ENCODE data around the gene IFNB1.

DNA sequence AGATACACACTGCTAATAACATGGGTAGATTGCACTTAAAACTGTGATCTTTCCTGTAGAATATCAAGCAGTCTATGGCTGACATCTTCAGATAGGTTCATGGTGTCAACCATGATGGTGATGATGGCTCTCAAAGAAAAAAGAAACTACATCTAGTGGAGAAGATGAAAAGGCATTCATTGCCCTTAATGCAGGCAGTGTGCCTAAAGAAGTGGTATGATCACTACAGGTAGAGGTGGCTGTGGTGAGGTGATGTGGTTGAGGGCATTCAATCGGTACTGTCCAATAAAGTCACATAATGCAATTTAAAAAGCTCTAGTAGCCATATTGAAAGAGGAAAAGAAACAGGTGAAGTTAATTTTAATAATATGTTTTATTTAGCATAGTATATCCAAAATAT, 3.1 kb upstream of the IFNB1 start:
- TF ChIP-seq POLR2A (IDR thresholded peaks at IDR 0.05): no peak
- TF ChIP-seq, protein P1, sequence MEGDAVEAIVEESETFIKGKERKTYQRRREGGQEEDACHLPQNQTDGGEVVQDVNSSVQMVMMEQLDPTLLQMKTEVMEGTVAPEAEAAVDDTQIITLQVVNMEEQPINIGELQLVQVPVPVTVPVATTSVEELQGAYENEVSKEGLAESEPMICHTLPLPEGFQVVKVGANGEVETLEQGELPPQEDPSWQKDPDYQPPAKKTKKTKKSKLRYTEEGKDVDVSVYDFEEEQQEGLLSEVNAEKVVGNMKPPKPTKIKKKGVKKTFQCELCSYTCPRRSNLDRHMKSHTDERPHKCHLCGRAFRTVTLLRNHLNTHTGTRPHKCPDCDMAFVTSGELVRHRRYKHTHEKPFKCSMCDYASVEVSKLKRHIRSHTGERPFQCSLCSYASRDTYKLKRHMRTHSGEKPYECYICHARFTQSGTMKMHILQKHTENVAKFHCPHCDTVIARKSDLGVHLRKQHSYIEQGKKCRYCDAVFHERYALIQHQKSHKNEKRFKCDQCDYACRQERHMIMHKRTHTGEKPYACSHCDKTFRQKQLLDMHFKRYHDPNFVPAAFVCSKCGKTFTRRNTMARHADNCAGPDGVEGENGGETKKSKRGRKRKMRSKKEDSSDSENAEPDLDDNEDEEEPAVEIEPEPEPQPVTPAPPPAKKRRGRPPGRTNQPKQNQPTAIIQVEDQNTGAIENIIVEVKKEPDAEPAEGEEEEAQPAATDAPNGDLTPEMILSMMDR (IDR thresholded peaks at IDR 0.05): no peak
